ENCODE data around the gene ZNF181. TPM values are rescaled to one million over a fixed set of nuclear protein-coding genes. Genes with fewer than 3 reads are reported as not detected.
A peak's percentile ranks its signal among the peaks of the same experiment; 100 is the strongest.
"Not testable (repeated sequence)": the region's sequence is repeated elsewhere in the genome, so short reads cannot be mapped to it uniquely, and the experiment has no call there.

The ZNF181 gene
- 10 to 100 TPM in 8 of 9 donors, 1 to 10 TPM in 1; 9.8 to 30.2 (median 17.2) TPM for total RNA-seq
- 10 to 100 TPM in 1 of 3 donors, 1 to 10 TPM in 2; 5.9 to 23.0 (median 8.0) TPM for polyA plus RNA-seq
- long read RNA-seq, donor 1, partial matches to known transcripts, result 0 of 1 reads
- long read RNA-seq, donor 1, other reads (novel, unspliced or antisense), result 0 of 1 reads
- long read RNA-seq, donor 2, result 0 reads
- long read RNA-seq, donor 3, partial matches to known transcripts, result 0 of 1 reads
- long read RNA-seq, donor 3, other reads (novel, unspliced or antisense), result 0 of 1 reads
- long read RNA-seq, donor 4, partial matches to known transcripts, result 0 of 7 reads
- long read RNA-seq, donor 4, other reads (novel, unspliced or antisense), result 6 of 7 reads
- long read RNA-seq, donor 5, full-length matches to known transcripts, result 4 of 26 reads
- long read RNA-seq, donor 5, partial matches to known transcripts, result 1 of 26 reads
- long read RNA-seq, donor 5, other reads (novel, unspliced or antisense), result 21 of 26 reads
- long read RNA-seq, donor 6, partial matches to known transcripts, result 0 of 4 reads
- long read RNA-seq, donor 6, other reads (novel, unspliced or antisense), result 3 of 4 reads
- long read RNA-seq, donor 7, result 0 reads
- long read RNA-seq, donor 8, full-length matches to known transcripts, result 2 of 2 reads
- long read RNA-seq, donor 8, partial matches to known transcripts, result 0 of 2 reads
- long read RNA-seq, donor 8, other reads (novel, unspliced or antisense), result 0 of 2 reads
- long read RNA-seq, donor 9, result 0 reads
- long read RNA-seq, donor 10, result 0 reads

DNA sequence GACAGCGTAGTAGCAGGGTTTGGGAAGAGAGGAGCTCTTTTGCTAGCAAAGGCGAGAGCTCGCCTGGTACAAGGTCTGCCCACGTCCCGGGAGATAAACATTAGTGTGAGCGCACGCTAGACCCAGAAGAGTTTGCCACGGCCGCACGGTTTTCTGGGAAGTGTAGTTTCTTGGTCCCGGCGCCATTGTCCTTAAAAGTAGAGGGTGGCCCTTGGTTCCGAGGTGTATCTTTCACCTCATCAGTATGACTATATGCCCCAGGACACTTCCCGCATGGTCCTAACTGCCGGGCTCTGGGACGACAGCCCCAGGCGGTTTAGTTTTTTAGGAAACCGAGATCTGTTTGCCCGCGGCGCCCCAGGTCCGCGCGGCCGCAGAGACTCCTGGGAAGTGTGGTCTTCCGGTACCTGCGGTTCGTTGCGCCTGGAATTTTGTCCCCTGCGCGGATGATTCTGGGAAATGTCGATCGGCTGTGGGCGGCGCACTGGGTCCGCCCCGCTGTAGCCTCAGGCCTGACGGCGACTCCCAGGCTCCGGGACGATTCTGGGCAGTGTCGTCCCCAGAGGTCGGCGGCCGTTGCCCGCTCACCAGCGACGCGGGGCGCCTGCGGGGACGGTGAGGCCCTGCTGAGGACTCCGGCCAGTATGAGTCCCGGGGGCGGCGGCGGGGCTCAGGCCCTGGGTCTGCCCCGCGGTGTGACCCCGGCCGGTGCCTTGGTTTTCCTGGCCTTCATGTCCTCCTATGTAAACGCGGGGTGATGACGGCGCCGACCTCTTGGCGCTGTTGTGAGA lies at the start of gene ZNF181:
ZNF181 (plus strand) TSS at position 498 of the 791 bp plus-strand sequence. CDS start 795 bp downstream, outside the sequence.
- Histone ChIP-seq H3K9me3 (replicated peaks in 1 of 3) (peaks cover 0 to 22% (median 7%) of the 10 kb centered on the region in 3 donors), H3K36me3 (replicated peaks in 1 of 2) (peaks cover 0 to 12% of the 10 kb centered on the region in 2 donors), H3K27me3 (no peaks in the 10 kb centered on the region), H3K27ac (peak within 1 kb of the TSS; percentile 89 to 99 (median 97)), H3K4me3 (peak within 1 kb of the TSS; percentile 53 to 88 (median 76)), H3K4me1 (replicated peaks in 1 of 2) (peaks cover 8 to 14% of the 10 kb centered on the region in 2 donors)
- intact Hi-C loops (cut with DNase I), result no loop called here
- WGBS, 4 donors, result 0% methylated on average over 22 to 67 of the region's 67 CpGs
- TF ChIP-seq CTCF (IDR thresholded peaks at IDR 0.05) (no peak), POLR2A (IDR thresholded peaks at IDR 0.05) (peak; percentile 73 to 79)
- DNase-seq, result peak; percentile 86 to 95 (median 91)

GRCh38 chr19:34685266-34685665 lies 48.8 kb upstream of the ZNF181 start:
- H3K27ac ChIP-seq; DNase-seq; H3K27me3 ChIP-seq; intact Hi-C loops (cut with DNase I); H3K4me1 ChIP-seq (replicated peaks in 1 of 2); H3K4me3 ChIP-seq: not testable (repeated sequence)
- peaks cover 0 to 29% of the 10 kb centered on the region in 2 donors for H3K36me3 ChIP-seq (replicated peaks in 1 of 2)
- 77 to 97% (median 92%) methylated on average over 5 of the region's 5 CpGs for WGBS, 4 donors
- peaks cover 0 to 43% (median 10%) of the 10 kb centered on the region in 3 donors for H3K9me3 ChIP-seq (replicated peaks in 1 of 3)

DNA sequence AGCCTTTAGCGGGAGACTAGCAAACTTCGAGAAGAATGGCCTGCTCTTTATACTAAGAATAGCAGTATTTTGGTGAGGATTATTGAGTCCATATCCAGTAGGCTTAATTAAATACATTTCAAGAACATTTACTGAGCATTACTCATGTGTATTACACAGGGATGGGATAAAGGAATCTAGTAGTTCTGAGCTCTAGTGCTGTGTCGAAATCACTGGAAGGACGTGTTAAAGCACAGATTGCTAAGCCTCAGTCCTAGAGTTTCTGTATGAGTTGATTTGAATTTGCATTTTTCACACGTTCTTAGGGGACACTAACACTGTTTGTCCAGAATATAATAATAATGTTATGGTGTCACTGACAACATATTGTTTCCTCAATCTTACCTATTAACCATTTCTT lies 47.6 kb upstream of the ZNF181 start:
- WGBS, 4 donors, result 91 to 96% (median 93%) methylated on average over 5 of the region's 5 CpGs
- no peak for DNase-seq
- Histone ChIP-seq H3K27ac (no peak overlapping the region), H3K36me3 (replicated peaks in 1 of 2) (peaks cover 0 to 27% of the 10 kb centered on the region in 2 donors), H3K9me3 (replicated peaks in 1 of 3) (peaks cover 0 to 31% (median 10%) of the 10 kb centered on the region in 3 donors), H3K4me1 (replicated peaks in 1 of 2) (no peaks in the 10 kb centered on the region), H3K4me3 (no peak overlapping the region), H3K27me3 (no peaks in the 10 kb centered on the region)
- intact Hi-C loops (cut with DNase I), result no loop called here
- TF ChIP-seq CTCF (IDR thresholded peaks at IDR 0.05), result no peak
- no peak for TF ChIP-seq POLR2A (IDR thresholded peaks at IDR 0.05)

DNA sequence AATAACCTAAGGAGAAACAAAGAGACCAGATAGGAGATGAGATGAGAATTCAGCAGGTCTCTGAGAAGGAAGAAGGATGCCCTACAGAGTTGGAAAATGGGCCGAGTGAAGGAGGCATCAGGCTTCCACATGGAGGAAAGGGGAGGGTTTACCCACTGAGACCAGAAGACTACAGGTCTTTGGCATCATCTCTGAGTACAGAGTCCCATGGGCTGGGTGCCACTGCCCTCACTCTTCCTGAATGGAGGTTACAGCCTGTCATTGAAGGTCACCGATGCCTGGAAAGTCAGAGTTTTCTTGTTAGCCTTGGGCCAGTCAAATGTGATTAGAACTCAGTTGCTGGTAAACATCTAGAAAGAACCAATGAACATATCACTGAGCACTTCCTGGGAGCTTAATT lies 46.7 kb upstream of the ZNF181 start:
- Histone ChIP-seq H3K27ac (no peak overlapping the region), H3K27me3 (no peaks in the 10 kb centered on the region), H3K4me3 (no peak overlapping the region), H3K4me1 (replicated peaks in 1 of 2) (no peaks in the 10 kb centered on the region), H3K36me3 (replicated peaks in 1 of 2) (peaks cover 0 to 21% of the 10 kb centered on the region in 2 donors), H3K9me3 (replicated peaks in 1 of 3) (peaks cover 0 to 29% (median 10%) of the 10 kb centered on the region in 3 donors)
- WGBS, 4 donors, result 36 to 78% (median 73%) methylated on average over 2 of the region's 2 CpGs
- intact Hi-C loops (cut with DNase I), result no loop called here
- TF ChIP-seq CTCF (IDR thresholded peaks at IDR 0.05) (no peak), POLR2A (IDR thresholded peaks at IDR 0.05) (no peak)
- DNase-seq, result no peak
